C1 segment of cervical spinal cord (tissue), 14 donors: ENCODE results near the gene C17orf100.

Source experiments
- DNase-seq, 14 donors: peaks; one replicate each; lab custom pipeline; 2025; lab: John Stamatoyannopoulos, UW

Gene C17orf100

DNA sequence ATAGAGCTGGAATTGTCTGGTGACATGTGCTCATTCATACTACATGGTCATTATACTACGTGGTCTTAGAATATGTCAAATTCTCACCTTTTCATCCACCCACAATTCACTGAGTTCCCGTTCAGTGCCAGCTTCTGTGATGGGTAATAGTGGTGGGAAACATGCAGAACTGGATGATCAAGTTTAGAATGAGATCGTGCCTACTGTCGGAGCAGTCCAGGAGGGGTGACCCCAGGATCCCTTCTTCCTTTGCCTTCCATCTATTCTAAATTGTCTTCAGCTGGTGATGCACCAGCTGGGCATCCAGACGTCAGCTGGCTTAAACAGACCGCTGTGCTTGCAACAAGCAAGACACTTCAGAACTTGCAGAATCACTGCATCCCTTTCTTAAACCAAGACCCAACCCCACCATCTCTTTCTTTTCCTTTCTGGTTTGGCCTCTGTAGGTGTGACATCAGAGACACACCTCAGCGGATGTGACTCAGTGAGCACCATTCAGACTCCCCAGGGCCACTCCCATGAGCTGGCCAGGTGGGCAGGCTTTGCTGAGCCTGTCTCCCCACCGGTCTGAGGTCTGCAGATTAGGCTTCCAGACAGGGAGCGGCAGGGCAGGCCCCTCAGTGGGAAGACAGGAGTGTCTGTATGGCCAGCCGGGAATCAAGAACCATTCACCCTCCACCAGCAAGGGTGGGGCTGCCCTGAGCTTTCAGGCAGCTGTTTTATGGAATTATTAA, 18.1 kb downstream of the C17orf100 start:
- no peak for DNase-seq

- no peak for DNase-seq
Measured at GRCh38 chr17:6670571-6670970, 19.0 kb downstream of the C17orf100 start.

DNA sequence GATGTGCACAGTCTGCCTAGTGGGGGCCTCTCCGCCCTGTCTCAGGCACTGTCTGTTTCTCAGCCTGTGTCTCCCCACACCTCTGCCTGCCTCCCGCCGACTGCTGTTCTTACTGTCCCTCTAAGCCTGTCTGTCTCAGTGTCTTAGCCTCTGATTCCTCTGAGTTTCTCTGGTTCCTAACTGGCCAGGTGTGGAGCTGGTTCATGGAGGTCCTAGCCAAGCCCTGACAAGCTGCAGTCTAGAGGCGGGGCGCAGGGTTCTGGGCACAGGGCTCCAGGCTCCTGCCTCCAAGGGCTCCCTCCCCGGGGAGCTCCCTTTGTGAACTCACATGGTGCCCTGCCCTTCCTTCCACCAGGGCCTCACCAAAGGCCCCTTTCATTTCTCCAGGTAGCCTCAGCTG, 19.4 kb downstream of the C17orf100 start:
- no peak for DNase-seq

DNA sequence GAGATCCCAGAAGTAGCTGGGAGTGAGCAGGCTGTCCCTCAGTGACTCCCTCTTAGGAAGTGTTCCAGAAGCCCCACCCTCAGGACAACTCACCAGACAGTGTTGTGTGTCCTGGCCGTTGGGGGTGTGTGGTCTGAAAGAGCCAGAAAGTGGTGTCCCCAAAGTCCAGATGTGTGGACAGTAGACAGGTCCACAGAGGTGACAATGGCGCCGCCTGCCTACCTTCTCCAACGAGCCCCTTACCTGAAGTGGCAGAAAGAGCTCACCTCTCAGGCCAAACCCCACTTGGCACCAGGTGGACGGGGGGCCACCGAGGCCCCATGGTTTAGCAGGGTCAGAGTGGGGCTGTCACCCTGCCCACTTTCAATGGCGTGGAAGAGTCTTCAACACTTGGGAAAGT, 19.9 kb downstream of the C17orf100 start:
- no peak for DNase-seq

- DNase-seq: no peak
Measured at GRCh38 chr17:6674586-6674985, 23.0 kb downstream of the C17orf100 start.

GRCh38 chr17:6675201-6675825, 23.8 kb downstream of the C17orf100 start:
- DNase-seq: no peak

- DNase-seq: no peak
Measured at GRCh38 chr17:6676802-6677157, 25.2 kb downstream of the C17orf100 start.

- no peak for DNase-seq
Measured at GRCh38 chr17:6677158-6677831, 25.7 kb downstream of the C17orf100 start.

DNA sequence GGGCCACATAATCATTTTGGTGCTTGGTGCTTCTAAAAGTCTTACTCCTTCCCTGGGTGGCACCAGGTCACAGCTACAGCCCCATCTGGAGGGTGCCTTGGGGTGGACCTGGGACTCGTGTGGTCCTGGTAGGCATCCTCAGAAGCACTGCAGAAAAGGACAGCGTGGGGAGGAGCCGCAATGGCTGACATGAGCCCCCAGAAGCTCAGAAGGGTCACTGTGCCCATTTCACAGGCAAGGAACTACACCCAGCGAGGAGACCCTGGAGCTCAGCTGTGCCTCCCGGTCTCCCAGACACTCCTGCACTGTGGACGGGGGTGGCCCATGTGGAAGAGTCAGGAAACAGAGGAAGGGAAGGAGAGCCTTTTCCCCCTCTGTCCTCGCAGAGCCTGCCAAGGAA, 26.4 kb downstream of the C17orf100 start:
- no peak for DNase-seq

DNA sequence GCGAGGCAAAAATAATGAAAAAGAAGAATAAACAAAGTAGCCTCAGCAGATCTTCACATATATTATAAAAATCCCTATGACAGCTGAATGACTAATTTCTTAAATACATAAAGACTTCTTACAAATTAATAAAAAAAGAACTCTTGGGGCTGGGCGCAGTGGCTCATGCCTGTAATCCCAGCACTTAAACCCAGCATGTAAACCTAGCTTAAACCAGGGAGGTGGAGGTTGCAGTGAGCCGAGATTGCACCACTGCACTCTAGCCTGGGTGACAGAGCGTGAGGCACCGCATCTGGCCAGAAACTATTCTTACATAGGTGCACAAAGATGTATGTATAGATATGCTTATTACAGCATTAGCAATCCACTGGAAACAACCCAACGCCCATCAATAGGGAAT, 27.7 kb downstream of the C17orf100 start:
- DNase-seq: no peak

GRCh38 chr17:6681176-6681575, 29.6 kb downstream of the C17orf100 start:
- no peak for DNase-seq

DNA sequence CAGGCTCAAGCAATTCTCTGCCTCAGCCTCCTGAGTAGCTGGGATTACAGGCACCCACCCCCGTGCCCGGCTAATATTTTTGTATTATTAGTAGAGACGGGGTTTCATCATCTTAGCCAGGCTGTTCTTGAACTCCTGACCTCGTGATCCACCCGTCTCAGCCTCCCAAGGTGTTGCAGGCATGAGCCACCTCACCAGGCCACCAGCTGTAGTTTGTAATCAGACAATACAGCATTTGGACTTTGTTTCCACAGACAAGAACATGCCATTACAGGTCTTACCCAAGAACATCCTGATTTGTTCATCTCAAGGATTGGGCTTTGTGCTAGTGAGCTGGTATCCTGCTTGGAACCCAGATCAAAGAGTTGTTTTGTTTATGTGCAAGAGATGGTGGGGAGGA, 30.1 kb downstream of the C17orf100 start:
- no peak for DNase-seq

DNA sequence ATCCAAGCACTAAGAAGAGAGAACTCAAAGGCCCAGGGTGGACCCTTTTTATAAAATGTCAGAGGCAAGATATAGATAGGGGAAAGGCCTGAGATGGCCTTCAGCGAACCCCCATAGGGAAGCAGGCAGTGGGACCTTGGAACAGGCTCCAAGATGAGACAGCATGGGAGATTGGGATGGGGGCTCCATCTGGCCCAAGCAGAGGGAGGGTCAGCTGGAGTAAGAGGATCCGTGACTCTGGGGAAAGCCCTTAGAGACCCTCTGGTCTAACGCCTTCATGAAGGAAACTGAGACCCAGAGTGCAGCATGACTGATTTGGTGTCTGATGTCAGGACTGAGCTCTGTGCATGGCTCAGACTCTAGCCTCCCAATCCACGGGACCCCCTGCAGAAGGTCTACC, 30.8 kb downstream of the C17orf100 start:
- DNase-seq: no peak

DNA sequence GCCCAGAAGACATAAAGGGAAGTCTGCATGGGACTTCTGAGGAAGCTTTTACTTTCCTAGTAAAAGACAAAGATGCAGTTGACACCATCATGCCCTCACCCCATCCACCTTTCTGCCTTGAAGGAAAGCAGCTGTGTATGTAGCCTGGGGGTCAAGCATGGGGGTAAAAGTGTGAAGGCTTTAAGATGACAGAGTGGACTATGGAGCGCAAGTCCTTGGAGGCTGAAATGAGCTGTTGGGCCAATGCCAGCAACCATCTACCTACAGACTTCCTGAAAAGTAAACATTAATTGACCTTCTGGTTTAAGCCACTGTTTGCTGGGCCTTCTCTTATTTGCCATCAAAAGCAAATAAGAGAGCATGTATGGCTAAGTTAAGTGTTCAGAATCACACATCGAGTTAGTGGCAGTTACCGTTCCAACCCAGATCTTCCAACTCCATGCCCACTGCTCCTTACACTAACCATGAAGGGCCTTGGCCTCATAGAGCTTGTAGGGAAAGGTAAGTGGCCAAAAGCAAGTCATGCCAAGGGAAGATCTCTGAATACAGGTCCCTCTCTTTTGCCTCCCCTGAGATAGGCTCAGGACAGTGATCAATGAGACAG, 31.6 kb downstream of the C17orf100 start:
- DNase-seq: no peak

DNA sequence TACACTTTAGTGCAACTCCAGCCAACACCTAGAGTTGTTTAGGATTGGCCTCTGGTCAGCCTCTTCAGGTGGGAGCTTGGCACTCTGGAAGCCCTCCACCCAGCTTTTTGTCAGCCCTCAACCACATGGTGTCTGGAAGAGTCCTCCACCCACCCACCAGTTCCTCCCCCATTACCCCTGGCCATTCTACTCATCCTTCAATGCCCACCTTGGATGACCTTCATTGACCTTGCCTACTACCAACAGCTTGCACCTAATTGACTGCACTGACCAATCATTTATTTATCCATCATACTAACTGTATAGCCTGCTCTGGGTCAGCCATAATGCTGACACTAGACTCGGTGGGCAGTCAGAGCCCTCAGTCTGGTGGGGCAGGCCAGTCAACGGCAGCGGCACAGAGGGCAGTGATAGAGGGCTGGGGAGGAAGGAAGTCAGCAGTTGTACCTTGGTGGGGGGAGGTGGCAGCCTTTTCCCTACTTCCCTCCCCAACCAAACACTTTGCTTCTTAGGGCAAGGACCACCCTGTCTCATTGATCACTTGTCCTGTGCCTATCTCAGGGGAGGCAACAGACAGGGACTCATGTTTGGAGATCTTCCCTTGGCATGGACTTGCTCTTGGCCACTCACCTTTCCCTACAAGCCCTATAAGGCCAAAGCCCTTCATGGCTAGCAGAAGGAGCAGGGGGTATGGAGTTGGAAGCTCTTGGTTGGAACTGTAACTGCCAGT, 32.3 kb downstream of the C17orf100 start:
- no peak for DNase-seq

GRCh38 chr17:6684460-6684783, 32.9 kb downstream of the C17orf100 start:
- DNase-seq: no peak

DNA sequence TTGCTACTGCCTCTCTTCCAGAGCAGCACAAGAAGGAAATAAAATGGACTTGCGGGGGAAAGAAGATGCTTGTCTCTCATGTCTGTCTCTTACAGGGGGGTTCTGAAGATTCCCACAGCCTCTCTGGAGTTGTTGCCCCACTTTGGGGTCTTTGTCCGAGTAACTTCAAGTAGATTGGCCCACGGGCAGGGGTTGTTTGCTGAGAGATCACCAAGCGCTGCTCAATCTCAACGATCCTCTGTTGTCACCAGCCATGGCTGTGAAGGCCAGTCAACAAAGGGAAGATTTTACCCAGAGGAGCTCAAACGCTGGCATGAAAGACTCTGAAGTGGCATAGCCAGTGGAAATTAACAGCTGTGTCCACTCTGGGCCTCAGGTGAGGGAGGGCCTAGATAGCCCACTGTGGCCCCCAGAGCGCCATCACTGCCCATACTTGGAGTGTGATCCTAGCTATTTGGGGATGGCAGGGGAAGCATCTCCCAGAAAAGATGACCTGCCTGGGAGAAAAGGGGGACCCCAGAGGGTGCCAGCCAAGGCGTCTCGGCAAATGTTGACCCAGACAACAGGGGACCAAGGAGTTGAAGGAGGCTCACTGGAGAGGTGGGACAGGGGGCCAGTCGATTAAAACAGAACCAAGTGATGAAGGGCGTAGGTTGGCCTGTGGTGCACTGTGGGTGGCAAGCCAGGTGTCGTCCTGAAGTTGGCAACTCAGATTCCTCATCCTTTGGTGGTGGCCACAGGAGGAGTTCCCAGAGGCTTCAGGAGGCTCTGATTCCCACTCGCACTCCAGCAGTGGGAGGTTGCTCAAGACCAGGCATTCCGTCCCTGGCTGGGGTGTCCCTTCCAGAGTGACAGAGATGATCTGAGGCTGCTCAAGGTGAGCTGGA, 33.6 kb downstream of the C17orf100 start:
- DNase-seq: no peak

- no peak for DNase-seq
Measured at GRCh38 chr17:6686026-6686425, 34.5 kb downstream of the C17orf100 start.

DNA sequence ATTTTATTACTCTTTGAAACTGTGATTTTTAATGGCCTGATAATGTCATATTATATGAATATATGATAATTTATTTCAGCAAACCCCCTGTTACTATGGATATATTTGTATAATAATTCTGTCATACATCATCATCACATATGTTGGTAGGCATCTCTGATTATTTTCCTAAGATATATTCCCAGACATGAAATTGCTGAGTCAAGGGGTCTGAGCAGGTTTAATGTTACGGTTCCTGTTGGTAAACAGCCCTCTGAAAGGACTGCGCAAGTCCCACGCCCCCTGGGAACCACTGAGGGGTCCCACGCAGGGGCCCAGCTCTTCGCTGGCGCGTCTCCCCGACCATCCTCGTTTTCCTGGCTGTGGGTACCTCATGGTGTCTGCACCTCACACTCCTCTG, 37.4 kb downstream of the C17orf100 start:
- DNase-seq: no peak

GRCh38 chr17:6690641-6691040, 39.1 kb downstream of the C17orf100 start:
- no peak for DNase-seq

DNA sequence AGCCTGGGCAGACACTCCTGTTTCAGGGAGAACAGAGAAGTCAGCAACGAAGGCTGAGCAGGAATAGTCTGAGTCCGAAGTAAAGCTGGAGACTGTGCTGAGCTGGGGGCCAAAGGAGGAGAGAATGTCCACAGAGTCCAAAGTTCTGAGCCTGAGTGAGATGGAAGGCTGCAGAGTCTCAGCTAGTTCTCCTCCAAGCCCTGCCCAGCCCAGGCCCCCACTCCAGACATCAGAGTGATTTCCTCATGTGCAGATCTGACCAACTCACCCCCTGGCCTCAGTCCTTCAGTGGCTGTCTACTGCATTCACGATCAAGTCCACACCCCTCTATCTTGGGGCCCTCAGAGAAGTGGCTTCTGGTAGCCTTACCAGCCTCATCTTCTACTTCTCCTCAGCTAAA, 40.0 kb downstream of the C17orf100 start:
- no peak for DNase-seq
